A172 (cell line): ENCODE data around the gene SSNA1. TPM values are rescaled to one million over a fixed set of nuclear protein-coding genes. Genes with fewer than 3 reads are reported as not detected.
"Not testable (repeated sequence)": the region's sequence is repeated elsewhere in the genome, so short reads cannot be mapped to it uniquely, and the experiment has no call there.

Experiments
- DNase-seq: peaks from one replicate; pipeline ENCODE4 v3.0.0-alpha.2; 2015; ENCODE audit warnings: low spot score
- total RNA-seq: library from RNA; depleted of rRNA; stranded (reverse); fragments of >200 nt; shearing (Covaris generic); gene quantifications from 2 replicates; pipeline ENCODE4 v1.2.3, GENCODE V29; 2014; rRNA removed

The SSNA1 gene
- total RNA-seq, 1 experiment from 2014 or later = 257 TPM

DNA sequence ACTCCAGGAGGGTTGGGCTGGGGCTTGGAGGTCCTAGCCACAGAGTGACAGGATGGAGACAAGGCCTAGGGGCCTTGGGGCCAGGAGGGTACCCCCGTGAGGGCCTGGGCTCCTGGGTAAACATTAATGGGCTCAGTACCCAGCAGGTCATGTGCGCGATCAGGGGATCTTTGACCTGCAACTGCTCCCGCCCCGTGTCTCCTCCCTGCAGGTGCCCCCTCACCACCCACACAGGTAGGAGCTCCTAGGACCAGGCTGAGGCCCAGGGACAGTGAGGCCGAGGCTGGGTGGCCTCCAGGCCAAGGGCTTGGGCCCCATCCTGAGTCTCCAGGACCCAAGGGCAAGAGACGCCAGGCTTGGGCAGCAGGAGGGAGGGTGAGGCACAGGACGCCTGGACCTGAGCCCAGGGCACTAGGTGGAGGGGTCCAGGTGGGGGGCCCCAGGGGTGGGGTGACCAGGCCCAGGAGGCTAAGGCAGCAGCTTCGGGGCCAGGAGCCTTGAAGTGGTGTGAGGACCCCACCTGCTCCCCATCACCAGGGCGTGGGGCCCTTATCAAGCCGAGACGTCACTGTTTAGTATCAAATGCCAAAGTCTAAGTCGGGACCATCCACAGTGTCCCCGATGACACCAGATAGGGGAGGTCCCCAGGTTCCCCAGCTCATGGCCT, 42.4 kb downstream of the SSNA1 start, which contains the start of gene SLC34A3:
Gene SLC34A3 (plus strand): TSS at position 197 of the 667 bp plus-strand sequence. CDS start 802 bp downstream, outside the sequence.
- DNase-seq = no peak

DNA sequence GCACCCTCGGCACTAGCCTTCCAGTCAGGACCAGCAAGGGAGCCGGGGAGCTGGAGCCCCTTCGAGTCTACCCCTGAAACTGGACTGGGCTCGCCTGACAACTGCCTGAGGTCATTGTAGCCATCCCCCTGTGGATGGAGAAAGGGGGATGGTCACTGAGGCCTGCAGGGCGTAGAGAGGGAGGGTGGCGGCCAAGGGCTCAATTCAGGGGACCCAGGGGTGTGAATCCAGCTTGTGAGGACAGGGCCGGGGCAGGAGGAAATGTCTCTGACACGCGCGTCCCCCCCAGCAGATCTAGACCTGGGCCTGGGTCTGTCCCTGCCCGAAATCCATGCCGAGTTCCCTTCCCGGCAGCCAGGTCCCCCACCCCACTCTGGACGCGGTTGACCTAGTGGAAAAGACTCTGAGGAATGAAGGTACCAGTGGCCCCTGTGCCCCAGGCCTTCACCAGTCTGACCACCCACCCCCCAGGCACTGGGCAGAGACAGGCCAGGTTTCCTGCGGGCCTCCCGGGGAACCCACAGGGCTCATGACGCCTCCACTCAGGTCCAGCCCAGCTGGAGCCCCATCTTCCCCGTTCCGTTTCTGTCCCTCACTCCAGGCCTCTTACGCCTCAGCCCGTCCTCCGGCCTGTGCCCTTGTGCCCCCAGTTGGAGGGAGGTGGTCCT, 43.0 kb downstream of the SSNA1 start:
- no peak for DNase-seq

GRCh38 chr9:137232101-137232500, 43.6 kb downstream of the SSNA1 start:
- no peak for DNase-seq

- no peak for DNase-seq
Observed at GRCh38 chr9:137232510-137232909, 44.0 kb downstream of the SSNA1 start.

DNA sequence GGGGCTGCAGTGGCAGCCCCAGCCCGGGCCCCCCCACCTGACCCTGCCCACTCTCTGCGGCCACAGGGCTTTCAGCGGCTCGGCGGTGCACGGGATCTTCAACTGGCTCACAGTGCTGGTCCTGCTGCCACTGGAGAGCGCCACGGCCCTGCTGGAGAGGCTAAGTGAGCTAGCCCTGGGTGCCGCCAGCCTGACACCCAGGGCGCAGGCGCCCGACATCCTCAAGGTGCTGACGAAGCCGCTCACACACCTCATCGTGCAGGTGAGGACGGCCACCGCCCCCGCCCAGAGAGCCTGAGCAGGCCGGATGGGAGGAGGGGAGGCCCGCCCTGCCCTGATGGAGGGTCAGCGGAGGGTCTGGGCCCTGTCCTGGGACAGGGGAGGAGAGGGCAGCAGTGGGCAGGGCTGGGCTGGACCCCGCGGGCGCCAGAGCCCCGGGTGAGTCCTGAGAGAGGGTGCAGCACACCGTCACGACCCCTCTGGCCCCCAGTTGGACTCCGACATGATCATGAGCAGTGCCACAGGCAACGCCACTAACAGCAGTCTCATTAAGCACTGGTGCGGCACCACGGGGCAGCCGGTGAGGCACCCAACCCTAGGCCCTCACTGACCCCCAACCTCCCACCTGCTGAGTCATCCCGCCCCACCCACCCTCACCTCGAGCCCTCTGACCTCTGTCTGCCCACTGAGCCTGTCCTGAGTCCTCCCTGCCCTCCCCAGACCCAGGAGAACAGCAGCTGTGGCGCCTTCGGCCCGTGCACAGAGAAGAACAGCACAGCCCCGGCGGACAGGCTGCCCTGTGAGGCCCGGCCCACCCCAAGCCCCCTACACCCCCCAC, 44.9 kb downstream of the SSNA1 start:
- DNase-seq = no peak

- no peak for DNase-seq
Observed at GRCh38 chr9:137234055-137234697, 45.7 kb downstream of the SSNA1 start.

DNA sequence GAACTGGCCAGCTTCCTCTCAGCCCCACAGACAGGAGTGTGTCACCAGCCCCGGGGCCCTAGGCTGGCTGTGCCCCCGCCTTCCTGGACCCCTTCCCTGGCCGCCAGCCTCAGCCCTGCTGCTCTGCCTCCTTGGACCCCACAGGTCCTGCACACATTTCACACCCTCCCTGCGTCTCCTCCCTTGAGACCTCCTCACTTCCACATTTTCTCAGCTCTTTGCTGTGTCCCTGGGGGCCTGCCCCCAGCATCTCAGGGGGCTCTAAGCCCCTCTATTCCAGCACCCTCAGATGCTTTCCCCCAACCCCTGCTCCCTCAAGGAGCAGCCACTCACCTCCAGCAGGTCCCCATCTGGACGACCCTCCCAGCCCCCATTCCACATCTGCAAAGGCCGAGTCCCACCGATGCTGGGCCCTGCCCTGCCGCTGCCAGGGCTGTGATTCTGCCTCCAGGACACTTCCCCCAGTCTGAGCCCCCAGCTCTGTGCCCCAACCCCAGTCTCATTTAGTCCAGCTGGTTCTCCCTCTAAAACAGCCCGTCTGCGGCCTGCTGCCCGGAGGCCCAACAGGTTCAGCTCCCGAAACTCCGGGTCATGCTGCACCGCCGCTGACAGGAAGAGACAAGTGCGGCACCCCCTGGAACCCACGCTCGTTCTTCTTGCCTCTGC, 46.4 kb downstream of the SSNA1 start:
- no peak for DNase-seq

DNA sequence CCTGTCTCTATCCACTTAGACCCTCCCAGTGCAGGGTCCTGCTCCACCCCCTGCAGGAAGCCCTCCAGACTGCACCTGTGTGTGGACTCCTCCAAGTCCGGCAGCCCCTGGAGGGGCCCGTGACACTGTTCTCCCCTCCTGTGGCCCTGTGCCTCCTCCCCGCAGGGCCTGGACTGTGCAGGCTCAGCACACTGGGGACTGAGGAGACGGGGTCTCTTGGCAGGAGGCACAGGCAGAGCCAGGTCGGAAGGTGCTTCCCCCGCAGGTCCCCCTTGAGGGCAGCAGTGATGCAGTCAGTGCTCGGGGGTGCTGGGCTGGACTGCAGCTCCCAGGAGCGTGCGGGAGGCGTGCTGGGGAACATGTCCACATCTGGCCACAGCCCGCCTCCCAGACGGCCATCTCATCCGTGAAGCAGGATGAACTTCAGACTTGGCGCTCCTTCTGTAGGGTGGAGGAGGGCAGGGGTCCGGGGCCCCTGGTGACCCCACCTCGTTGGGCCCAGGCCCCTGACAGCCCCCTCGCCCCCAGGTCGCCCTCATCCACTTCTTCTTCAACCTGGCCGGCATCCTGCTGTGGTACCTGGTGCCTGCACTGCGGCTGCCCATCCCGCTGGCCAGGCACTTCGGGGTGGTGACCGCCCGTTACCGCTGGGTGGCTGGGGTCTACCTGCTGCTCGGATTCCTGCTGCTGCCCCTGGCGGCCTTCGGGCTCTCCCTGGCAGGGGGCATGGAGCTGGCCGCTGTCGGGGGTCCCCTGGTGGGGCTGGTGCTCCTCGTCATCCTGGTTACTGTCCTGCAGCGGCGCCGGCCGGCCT, 47.2 kb downstream of the SSNA1 start:
- DNase-seq = no peak

- peak; percentile 76 for DNase-seq
Observed at GRCh38 chr9:137236238-137236935, 47.9 kb downstream of the SSNA1 start.

DNA sequence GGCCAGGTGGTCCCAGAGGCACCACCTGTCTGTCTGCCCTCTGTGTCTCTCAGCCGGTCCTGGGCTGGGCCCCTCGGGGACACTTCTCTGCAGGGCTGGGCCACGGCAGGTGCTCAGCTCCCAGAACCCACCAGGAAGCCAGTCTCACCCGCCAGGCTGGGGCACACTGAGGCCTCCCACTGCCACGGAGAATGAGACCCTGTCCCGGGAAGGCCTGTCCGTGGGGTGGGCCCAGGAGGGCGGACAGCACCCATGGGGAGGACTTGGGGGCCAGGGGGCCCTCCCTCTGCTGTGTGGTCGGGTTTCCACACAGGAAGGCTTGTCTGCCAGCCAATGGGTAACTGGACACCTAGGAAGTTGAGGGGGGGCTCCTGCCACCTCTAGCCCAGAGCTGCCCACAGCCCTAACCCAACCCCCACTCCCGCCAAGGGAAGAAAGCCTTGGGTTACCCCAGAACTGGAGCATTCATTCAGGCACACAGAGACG, 48.5 kb downstream of the SSNA1 start:
- DNase-seq = no peak

DNA sequence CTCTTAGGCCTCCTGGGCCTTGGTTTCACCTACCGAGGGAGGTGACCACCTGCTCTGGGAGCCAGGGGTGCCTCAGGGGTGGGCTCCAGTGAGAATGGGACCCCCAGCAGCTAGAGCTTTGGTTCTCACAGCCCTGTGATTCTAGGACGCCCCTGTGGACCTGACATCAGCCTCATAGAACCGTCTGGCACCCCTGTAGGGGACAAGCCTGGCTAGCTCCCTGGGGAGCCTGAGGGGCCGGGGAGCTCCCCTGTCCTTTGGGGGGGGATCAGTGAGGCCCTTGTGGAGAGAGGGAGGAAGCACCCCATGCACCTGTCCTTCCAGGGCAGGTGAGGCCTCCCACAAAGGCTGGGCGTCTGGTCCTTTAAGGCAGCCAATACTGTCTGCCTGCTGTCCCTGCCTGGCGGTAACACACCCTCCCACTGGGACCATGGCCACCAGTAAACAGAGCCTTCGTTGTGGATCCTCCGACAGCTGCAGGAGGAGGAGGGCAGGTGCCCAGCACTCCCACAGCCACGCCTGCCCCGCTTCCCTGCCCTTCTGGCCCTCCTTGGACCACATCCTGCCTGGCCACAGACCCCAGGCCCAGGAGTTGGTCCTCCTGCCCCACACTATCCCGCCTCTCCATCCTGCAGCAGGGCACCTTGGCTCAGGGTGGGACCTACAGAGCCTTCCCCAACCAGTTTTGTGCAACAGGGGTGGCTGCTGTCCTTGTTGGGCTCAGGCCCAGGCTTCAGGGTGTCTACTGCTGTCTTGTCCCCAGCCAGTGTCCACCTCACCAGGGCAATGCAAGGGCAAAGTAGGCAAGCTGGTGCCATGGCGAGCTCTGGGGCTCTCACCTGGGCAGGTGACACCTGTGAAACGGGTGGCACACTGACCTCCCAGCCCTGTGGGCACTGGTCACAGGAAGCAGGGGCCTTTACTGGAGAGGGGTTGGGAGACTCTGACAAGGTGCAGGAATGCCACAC, 49.6 kb downstream of the SSNA1 start:
- DNase-seq = no peak

DNA sequence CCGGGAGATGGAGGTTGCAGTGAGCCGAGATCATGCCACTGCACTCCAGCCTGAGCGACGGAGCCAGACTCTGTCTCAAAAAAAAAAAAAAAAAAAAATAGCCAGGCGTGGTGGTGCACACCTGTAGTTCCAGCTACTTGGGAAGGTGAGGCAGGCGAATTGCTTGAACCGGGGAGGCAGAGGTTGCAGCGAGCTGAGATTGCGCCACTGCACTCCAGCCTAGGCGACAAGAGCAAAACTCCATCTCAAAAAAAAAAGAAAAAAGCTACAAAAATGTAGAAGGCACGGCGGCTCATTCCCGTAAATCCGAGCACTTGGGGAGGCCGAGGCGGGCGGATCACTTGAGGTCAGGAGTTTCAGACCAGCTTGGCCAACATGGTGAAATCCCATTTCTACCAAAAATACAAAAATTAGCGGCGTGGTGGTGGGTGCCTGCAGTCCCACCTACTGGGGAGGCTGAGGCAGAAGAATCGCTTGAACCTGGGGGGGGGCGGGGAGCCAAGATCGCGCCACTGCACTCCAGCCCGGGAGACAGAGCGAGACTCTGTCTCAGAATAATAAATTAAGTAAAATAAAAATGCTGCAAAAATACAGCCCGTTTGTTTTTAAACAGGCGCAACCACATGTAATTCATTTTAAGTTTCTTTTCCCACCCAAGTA, 51.2 kb downstream of the SSNA1 start:
- not testable (repeated sequence) for DNase-seq

Other genes with a start within 250 kb of the SSNA1 start
- gene FBXW5, start 243.9 kb upstream of the SSNA1 start, total RNA-seq = 379 and 400 TPM in 2 replicates
- not detected in 2 replicates for gene C8G, start 243.4 kb upstream of the SSNA1 start, total RNA-seq
- 0.07 and 2.2 TPM in 2 replicates for gene LCN12, start 236.4 kb upstream of the SSNA1 start, total RNA-seq
- 1.6 TPM in 1 of 2 replicates, not detected in the other for gene PTGDS, start 211.2 kb upstream of the SSNA1 start, total RNA-seq
- gene LCNL1, start 205.7 kb upstream of the SSNA1 start, total RNA-seq = 0.26 TPM in 1 of 2 replicates, not detected in the other
- 104 and 109 TPM in 2 replicates for gene PAXX, start 196.3 kb upstream of the SSNA1 start, total RNA-seq
- 126 and 133 TPM in 2 replicates for gene CLIC3, start 192.1 kb upstream of the SSNA1 start, total RNA-seq
- gene ABCA2, start 160.4 kb upstream of the SSNA1 start, total RNA-seq = 32.3 and 33.5 TPM in 2 replicates
- gene FUT7, start 156.6 kb upstream of the SSNA1 start, total RNA-seq = 0.07 TPM in 1 of 2 replicates, not detected in the other
- 47.4 and 49.6 TPM in 2 replicates for gene NPDC1, start 142.5 kb upstream of the SSNA1 start, total RNA-seq
- gene ENTPD2, start 134.6 kb upstream of the SSNA1 start, total RNA-seq = not detected in 2 replicates
- gene SAPCD2, start 118.1 kb upstream of the SSNA1 start, total RNA-seq = 76.4 and 92.3 TPM in 2 replicates
- gene UAP1L1, start 111.2 kb upstream of the SSNA1 start, total RNA-seq = 94.6 and 109 TPM in 2 replicates
- gene MAN1B1, start 101.7 kb upstream of the SSNA1 start, total RNA-seq = 196 and 197 TPM in 2 replicates
- gene DPP7, start 73.9 kb upstream of the SSNA1 start, total RNA-seq = 251 and 263 TPM in 2 replicates
- gene GRIN1, start 49.5 kb upstream of the SSNA1 start, total RNA-seq = not detected in 2 replicates
- gene LRRC26, start 18.6 kb upstream of the SSNA1 start, total RNA-seq = not detected in 2 replicates
- gene TMEM210, start 16.6 kb upstream of the SSNA1 start, total RNA-seq = not detected in 2 replicates
- 23.1 and 29.2 TPM in 2 replicates for gene ANAPC2, start 116 bp upstream of the SSNA1 start, total RNA-seq
- gene TPRN, start 12.1 kb downstream of the SSNA1 start, total RNA-seq = 26.9 and 34.5 TPM in 2 replicates
- gene TMEM203, start 17.0 kb downstream of the SSNA1 start, total RNA-seq = 115 and 120 TPM in 2 replicates
- gene NDOR1, start 17.0 kb downstream of the SSNA1 start, total RNA-seq = 23.8 and 25.5 TPM in 2 replicates
- 0.09 and 0.17 TPM in 2 replicates for gene RNF208, start 33.6 kb downstream of the SSNA1 start, total RNA-seq
- 5.1 and 5.4 TPM in 2 replicates for gene CYSRT1, start 36.5 kb downstream of the SSNA1 start, total RNA-seq
- gene RNF224, start 38.8 kb downstream of the SSNA1 start, total RNA-seq = 0.86 and 1.1 TPM in 2 replicates
- gene SLC34A3, start 42.2 kb downstream of the SSNA1 start, total RNA-seq = 1.1 and 1.6 TPM in 2 replicates
- 599 and 717 TPM in 2 replicates for gene TUBB4B, start 52.6 kb downstream of the SSNA1 start, total RNA-seq
- not detected in 2 replicates for gene STPG3, start 62.6 kb downstream of the SSNA1 start, total RNA-seq
- gene NELFB, start 66.7 kb downstream of the SSNA1 start, total RNA-seq = 104 and 116 TPM in 2 replicates
- 79.6 and 94.5 TPM in 2 replicates for gene TOR4A, start 89.0 kb downstream of the SSNA1 start, total RNA-seq
- 0.40 and 0.43 TPM in 2 replicates for gene NRARP, start 113.6 kb downstream of the SSNA1 start, total RNA-seq
- gene EXD3, start 234.5 kb downstream of the SSNA1 start, total RNA-seq = 3.4 and 9.9 TPM in 2 replicates
- gene NOXA1, start 234.7 kb downstream of the SSNA1 start, total RNA-seq = 1.7 and 3.3 TPM in 2 replicates